Ascending aorta (tissue), 2 donors: Measurements from ENCODE around the gene LGMN. TPM values are rescaled to one million over a fixed set of nuclear protein-coding genes. Genes with fewer than 3 reads are reported as not detected.
A peak's percentile ranks its signal among the peaks of the same experiment; 100 is the strongest.
"Not testable (repeated sequence)": the region's sequence is repeated elsewhere in the genome, so short reads cannot be mapped to it uniquely, and the experiment has no call there.

ENCODE experiments used
- DNase-seq, 2 donors: peaks; one replicate each; pipeline ENCODE4 v3.0.0-alpha.2; 2019; ENCODE audit warnings: low spot score in 2 of 2
- H3K27ac ChIP-seq, 2 donors: fragments of 200-600 bp; sonication (generic); one replicate each; pipeline ENCODE4 v1.5.1; 2016 to 2017; ENCODE audit warnings: mild to moderate bottlenecking in 1 of 2
- H3K27me3 ChIP-seq: fragments of 200-600 bp; sonication (generic); one replicate; pipeline ENCODE4 v1.5.1; 2017
- H3K36me3 ChIP-seq, 2 donors: fragments of 200-600 bp; sonication (generic); one replicate each; pipeline ENCODE4 v1.5.1; 2016
- H3K4me1 ChIP-seq, 2 donors: fragments of 200-600 bp; sonication (generic); one replicate each; pipeline ENCODE4 v1.5.1; 2016 to 2017; ENCODE audit warnings: mild to moderate bottlenecking in 1 of 2
- H3K4me3 ChIP-seq, 2 donors: fragments of 200-600 bp; sonication (generic); one replicate each; pipeline ENCODE4 v1.5.1; 2016 to 2017; ENCODE audit warnings: mild to moderate bottlenecking in 1 of 2
- H3K9me3 ChIP-seq, 2 donors: fragments of 200-600 bp; sonication (generic); one replicate each; pipeline ENCODE4 v1.5.1; 2016
- CTCF ChIP-seq, 3 experiments: fragments of 200-600 bp in 2 of 3; fragments of 450-650 bp in 1 of 3; sonication (generic) in 2 of 3; IDR thresholded peaks; one replicate each; pipeline ENCODE4 v1.5.1; 2016 to 2019; ENCODE audit warnings: antibody characterized with exemption in 3 of 3, mild to moderate bottlenecking in 1 of 3, moderate library complexity in 1 of 3
- intact Hi-C: fragments of 100-400 bp; cut with DNase I; formaldehyde crosslinking; loops from one replicate; pipeline ENCODE4 v1.15.1; 2023
- total RNA-seq: library from RNA; depleted of rRNA; stranded (reverse); fragments of >200 nt; gene quantifications from one replicate; pipeline ENCODE4 v1.1.0, GENCODE V29; 2016

Gene LGMN
- total RNA-seq, 1 donor from 2014 or later = 76.7 TPM

GRCh38 chr14:92768795-92769194, 20.4 kb upstream of the LGMN start:
- intact Hi-C loops = no loop called here
- Histone ChIP-seq H3K36me3 (no peaks in the 10 kb centered on the region), H3K9me3 (no peaks in the 10 kb centered on the region), H3K27me3 (no peaks in the 10 kb centered on the region), H3K4me3 (no peak overlapping the region), H3K4me1 (no peaks in the 10 kb centered on the region), H3K27ac (peak overlapping the region in 1 of 2 donors; percentile 16)
- DNase-seq = peak in 1 of 2 donors; percentile 16
- TF ChIP-seq CTCF (IDR thresholded peaks at IDR 0.05) = no peak

GRCh38 chr14:92768236-92768635, 19.8 kb upstream of the LGMN start:
- H3K27ac ChIP-seq, H3K36me3 ChIP-seq: not testable (repeated sequence)

GRCh38 chr14:92763666-92764631, 15.5 kb upstream of the LGMN start:
- H3K27ac ChIP-seq, intact Hi-C loops, H3K9me3 ChIP-seq, H3K36me3 ChIP-seq, H3K27me3 ChIP-seq, DNase-seq, H3K4me1 ChIP-seq, H3K4me3 ChIP-seq: not testable (repeated sequence)

More at GRCh38 chr14:92768236-92768635, 19.8 kb upstream of the LGMN start:
- H3K9me3 ChIP-seq, H3K4me1 ChIP-seq, intact Hi-C loops, H3K27me3 ChIP-seq, H3K4me3 ChIP-seq: not testable (repeated sequence)
- peak in 1 of 2 donors; percentile 62 for DNase-seq

- intact Hi-C loops = no loop called here
- H3K9me3 ChIP-seq = no peaks in the 10 kb centered on the region
- H3K4me1 ChIP-seq = no peaks in the 10 kb centered on the region
- DNase-seq = no peak
- no peaks in the 10 kb centered on the region for H3K27me3 ChIP-seq
- no peak overlapping the region for H3K27ac ChIP-seq
- no peak overlapping the region for H3K4me3 ChIP-seq
- H3K36me3 ChIP-seq = no peaks in the 10 kb centered on the region
- no peak for TF ChIP-seq CTCF (IDR thresholded peaks at IDR 0.05)
These were observed 12.0 kb upstream of the LGMN start for GRCh38 chr14:92760524-92760805.

GRCh38 chr14:92759679-92760523, 11.5 kb upstream of the LGMN start:
- intact Hi-C loops = no loop called here
- H3K27me3 ChIP-seq = no peaks in the 10 kb centered on the region
- H3K4me1 ChIP-seq = no peaks in the 10 kb centered on the region
- H3K9me3 ChIP-seq = no peaks in the 10 kb centered on the region
- no peak for TF ChIP-seq CTCF (IDR thresholded peaks at IDR 0.05)
- no peak overlapping the region for H3K4me3 ChIP-seq
- no peak for DNase-seq
- H3K27ac ChIP-seq = no peak overlapping the region
- H3K36me3 ChIP-seq = no peaks in the 10 kb centered on the region

- TF ChIP-seq CTCF (IDR thresholded peaks at IDR 0.05) = no peak
- Histone ChIP-seq H3K36me3 (no peaks in the 10 kb centered on the region), H3K9me3 (no peaks in the 10 kb centered on the region), H3K27ac (no peak overlapping the region), H3K27me3 (no peaks in the 10 kb centered on the region), H3K4me1 (no peaks in the 10 kb centered on the region), H3K4me3 (no peak overlapping the region)
- intact Hi-C loops = no loop called here
- no peak for DNase-seq
These were observed 10.9 kb upstream of the LGMN start for GRCh38 chr14:92759300-92759678.
